Measurements from ENCODE around the gene MYCBP2. TPM values are rescaled to one million over a fixed set of nuclear protein-coding genes. Genes with fewer than 3 reads are reported as not detected.
A peak's percentile ranks its signal among the peaks of the same experiment; 100 is the strongest.

Gene MYCBP2, protein sequence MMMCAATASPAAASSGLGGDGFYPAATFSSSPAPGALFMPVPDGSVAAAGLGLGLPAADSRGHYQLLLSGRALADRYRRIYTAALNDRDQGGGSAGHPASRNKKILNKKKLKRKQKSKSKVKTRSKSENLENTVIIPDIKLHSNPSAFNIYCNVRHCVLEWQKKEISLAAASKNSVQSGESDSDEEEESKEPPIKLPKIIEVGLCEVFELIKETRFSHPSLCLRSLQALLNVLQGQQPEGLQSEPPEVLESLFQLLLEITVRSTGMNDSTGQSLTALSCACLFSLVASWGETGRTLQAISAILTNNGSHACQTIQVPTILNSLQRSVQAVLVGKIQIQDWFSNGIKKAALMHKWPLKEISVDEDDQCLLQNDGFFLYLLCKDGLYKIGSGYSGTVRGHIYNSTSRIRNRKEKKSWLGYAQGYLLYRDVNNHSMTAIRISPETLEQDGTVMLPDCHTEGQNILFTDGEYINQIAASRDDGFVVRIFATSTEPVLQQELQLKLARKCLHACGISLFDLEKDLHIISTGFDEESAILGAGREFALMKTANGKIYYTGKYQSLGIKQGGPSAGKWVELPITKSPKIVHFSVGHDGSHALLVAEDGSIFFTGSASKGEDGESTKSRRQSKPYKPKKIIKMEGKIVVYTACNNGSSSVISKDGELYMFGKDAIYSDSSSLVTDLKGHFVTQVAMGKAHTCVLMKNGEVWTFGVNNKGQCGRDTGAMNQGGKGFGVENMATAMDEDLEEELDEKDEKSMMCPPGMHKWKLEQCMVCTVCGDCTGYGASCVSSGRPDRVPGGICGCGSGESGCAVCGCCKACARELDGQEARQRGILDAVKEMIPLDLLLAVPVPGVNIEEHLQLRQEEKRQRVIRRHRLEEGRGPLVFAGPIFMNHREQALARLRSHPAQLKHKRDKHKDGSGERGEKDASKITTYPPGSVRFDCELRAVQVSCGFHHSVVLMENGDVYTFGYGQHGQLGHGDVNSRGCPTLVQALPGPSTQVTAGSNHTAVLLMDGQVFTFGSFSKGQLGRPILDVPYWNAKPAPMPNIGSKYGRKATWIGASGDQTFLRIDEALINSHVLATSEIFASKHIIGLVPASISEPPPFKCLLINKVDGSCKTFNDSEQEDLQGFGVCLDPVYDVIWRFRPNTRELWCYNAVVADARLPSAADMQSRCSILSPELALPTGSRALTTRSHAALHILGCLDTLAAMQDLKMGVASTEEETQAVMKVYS (N-terminal part only)
- total RNA-seq = 100 to 1,000 TPM; 108 to 135 TPM

DNA sequence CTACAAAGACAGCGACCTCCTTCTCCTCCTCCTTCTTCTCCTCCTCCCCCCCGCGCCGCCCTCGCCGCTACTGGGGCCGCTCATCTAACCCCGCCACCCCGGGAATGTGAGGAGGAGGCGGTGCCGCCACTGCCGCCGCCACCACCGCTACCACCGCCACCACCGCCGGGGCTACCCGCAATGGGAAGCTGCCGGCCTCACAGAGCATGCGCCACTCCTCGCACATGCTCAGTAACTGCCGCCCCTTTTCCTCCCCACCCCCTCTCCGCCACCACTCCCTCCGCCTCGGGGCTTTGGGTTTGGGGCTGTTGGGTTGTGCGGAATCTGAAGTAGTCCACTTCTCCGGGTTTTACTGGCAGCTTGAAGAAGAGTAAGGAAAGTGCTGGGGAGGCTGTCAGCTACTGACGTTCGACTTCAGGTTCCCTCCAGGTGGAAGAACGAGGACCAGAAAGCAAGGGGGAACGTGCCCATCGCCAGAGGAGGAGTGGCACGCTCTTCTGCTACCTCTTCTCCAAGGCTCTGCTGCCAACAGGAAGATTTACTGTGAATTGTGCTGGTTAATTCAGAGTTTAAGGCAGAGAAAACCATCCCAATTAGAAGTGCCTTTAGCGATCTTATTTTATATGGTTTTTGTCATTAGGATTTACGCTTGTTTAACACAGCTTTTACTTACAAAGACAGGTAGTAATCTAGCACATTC lies at the start of gene MYCBP2:
Gene MYCBP2, minus strand, starts transcription at position 190 of the 700 bp plus-strand sequence. CDS start 319 bp downstream, outside the sequence.
- Mint-ChIP-seq H3K36me3 (peaks cover 9% of the 10 kb centered on the region), H3K9me3 (peaks cover 3% of the 10 kb centered on the region), H3K4me1 (ENCODE audit: low read depth in 2 of 2) (peaks cover 58 to 76% of the 10 kb centered on the region in 2 donors), H3K27ac (peak within 1 kb of the TSS; percentile 90 to 95), H3K4me3 (peak within 1 kb of the TSS; percentile 94), H3K27me3 (no peaks in the 10 kb centered on the region)
- peak; percentile 84 to 90 for ATAC-seq
- DNase-seq (ENCODE audit: low spot score) = peak; percentile 97

DNA sequence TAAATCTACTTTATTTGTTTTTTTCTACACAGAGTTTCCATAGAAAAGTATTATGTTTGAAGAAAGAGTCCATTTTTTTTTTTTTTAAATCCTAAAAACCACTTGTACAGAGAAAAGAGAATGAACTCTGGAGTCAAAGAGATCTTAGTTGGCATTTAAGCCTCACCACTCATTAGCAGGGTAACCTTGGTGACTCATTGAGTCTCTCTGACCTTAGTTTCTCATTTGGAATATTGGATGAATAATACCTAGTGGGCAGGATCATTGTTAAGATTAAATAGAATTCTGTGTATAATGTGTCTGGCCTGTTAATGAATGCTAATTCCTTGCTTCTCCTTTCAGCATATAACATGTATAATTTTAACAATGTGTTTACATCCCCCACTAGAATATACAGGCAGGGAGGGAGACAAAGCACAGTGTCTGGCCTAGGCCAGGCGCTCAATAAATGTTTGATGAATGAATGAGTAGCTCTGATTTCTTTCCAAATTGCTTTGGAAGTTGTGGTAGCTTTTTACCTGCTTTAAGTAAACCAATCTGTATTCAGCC lies 48.7 kb upstream of the MYCBP2 start:
- Mint-ChIP-seq H3K27me3 (peaks cover 0 to 2% of the 10 kb centered on the region in 2 donors), H3K4me1 (ENCODE audit: low read depth in 2 of 2) (no peaks in the 10 kb centered on the region), H3K4me3 (no peak overlapping the region), H3K36me3 (no peaks in the 10 kb centered on the region), H3K9me3 (peaks cover 3% of the 10 kb centered on the region), H3K27ac (no peak overlapping the region)
- ATAC-seq = no peak
- DNase-seq (ENCODE audit: low spot score) = no peak

DNA sequence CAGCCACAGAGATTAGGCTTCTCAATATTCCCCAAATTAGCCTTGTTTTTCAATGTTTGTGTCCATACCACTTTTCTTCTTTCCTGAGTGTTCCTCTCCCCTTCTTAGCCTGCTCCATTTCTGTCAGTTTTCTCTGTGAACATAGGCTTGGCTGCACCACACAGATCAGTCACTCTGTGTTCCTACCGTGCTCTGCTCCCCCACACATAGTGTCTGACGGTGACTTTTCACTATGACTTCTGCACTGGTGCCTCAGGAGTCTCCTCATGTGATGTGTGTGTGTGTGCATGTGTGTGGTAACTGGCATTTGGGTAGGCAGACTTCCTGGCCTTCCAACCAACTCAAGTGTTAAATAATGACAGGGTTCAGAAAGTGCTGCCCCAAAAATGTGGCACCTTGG lies 47.9 kb upstream of the MYCBP2 start:
- Mint-ChIP-seq H3K27ac (no peak overlapping the region), H3K4me3 (no peak overlapping the region), H3K9me3 (peaks cover 3% of the 10 kb centered on the region), H3K27me3 (peaks cover 0 to 2% of the 10 kb centered on the region in 2 donors), H3K36me3 (no peaks in the 10 kb centered on the region), H3K4me1 (ENCODE audit: low read depth in 2 of 2) (no peaks in the 10 kb centered on the region)
- ATAC-seq (no peak), DNase-seq (ENCODE audit: low spot score) (no peak)

DNA sequence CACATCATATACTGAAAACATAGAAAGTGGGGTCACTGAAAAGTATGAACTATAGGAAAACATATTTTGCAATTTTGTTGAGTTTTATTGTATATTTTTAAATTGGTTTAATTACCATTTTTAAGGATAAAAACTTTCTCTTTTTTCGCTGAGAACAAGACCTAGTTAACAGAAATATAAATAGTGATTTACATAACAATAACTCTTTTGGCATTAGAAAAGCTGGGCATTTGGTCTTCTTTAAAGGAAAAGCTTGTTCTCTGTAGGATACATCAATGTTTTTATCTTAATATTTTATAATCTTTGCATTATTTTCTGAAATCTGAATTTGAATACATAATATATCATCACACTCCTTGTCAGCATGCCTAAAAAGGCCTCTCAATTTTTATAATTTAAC lies 47.4 kb upstream of the MYCBP2 start:
- DNase-seq (ENCODE audit: low spot score) (no peak), ATAC-seq (no peak)
- no peak overlapping the region for H3K27ac Mint-ChIP-seq
- peaks cover 0 to 2% of the 10 kb centered on the region in 2 donors for H3K27me3 Mint-ChIP-seq
- H3K4me1 Mint-ChIP-seq (ENCODE audit: low read depth in 2 of 2) = no peaks in the 10 kb centered on the region
- H3K4me3 Mint-ChIP-seq = no peak overlapping the region
- no peaks in the 10 kb centered on the region for H3K36me3 Mint-ChIP-seq
- H3K9me3 Mint-ChIP-seq = peaks cover 3% of the 10 kb centered on the region

DNA sequence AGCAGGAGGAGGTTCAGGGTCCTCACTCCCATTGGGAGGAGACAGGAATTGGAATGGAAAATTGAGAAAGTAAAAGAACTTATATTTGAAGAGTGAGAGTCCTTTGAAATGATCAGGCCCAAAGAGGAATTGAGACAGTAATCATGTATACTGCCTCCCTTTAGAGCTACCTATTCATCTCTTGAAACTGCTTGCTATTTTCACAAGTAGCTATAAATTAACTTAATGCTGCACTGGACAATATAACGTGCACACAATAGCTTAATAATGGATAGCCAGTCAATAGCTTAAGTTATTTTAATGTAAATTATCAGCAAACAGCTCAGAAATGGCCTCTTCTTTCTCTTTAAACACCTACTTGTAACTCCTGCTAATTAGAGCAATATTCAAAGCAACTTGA lies 46.6 kb upstream of the MYCBP2 start:
- H3K36me3 Mint-ChIP-seq = no peaks in the 10 kb centered on the region
- H3K27ac Mint-ChIP-seq = no peak overlapping the region
- H3K4me3 Mint-ChIP-seq = no peak overlapping the region
- DNase-seq (ENCODE audit: low spot score) (no peak), ATAC-seq (no peak)
- H3K4me1 Mint-ChIP-seq (ENCODE audit: low read depth in 2 of 2) = no peaks in the 10 kb centered on the region
- H3K9me3 Mint-ChIP-seq = peaks cover 3% of the 10 kb centered on the region
- peaks cover 0 to 2% of the 10 kb centered on the region in 2 donors for H3K27me3 Mint-ChIP-seq

DNA sequence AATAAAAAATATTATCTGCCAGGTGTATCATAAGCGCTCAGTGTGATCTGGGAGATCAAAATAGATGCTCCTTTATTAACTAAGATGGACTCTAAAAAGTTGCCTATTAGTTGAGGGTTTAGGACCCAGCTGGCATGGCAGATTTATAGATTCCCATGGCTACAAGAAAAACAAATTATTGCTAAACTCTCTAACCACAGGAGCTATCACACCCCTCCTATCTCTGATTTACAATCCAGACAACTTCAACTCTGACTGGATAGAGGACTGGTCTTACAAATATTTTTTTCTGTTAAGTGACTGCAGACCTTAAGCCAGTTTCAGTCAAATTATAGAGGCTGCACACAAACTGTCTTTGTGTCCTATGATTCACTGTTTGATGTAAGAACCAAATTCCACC lies 45.4 kb upstream of the MYCBP2 start:
- Mint-ChIP-seq H3K27me3 (peaks cover 0 to 11% of the 10 kb centered on the region in 2 donors), H3K9me3 (peaks cover 3% of the 10 kb centered on the region), H3K4me3 (no peak overlapping the region), H3K4me1 (ENCODE audit: low read depth in 2 of 2) (no peaks in the 10 kb centered on the region), H3K36me3 (no peaks in the 10 kb centered on the region), H3K27ac (no peak overlapping the region)
- DNase-seq (ENCODE audit: low spot score) = no peak
- no peak for ATAC-seq

DNA sequence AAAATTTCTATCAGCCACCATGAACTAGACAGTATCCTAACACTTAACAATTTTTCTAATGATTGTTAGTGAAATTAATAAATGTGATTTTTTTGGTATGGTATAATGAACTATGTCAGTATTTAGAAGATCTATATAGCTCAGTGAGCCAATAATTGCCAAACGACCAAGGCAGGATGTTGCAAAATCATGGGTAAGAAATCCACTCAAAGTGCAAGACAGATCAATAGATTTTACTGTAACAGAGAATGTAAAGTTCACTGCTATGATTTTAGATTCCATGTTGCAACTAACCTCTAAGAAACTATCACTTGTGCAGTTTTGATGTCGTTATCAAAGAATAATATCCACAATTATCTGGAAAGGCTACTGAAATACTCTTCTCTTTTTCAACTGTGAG lies 44.0 kb upstream of the MYCBP2 start:
- DNase-seq (ENCODE audit: low spot score) (no peak), ATAC-seq (no peak)
- H3K4me3 Mint-ChIP-seq = no peak overlapping the region
- H3K27me3 Mint-ChIP-seq = peaks cover 0 to 16% of the 10 kb centered on the region in 2 donors
- no peaks in the 10 kb centered on the region for H3K36me3 Mint-ChIP-seq
- H3K4me1 Mint-ChIP-seq (ENCODE audit: low read depth in 2 of 2) = no peaks in the 10 kb centered on the region
- H3K9me3 Mint-ChIP-seq = peaks cover 3% of the 10 kb centered on the region
- no peak overlapping the region for H3K27ac Mint-ChIP-seq

DNA sequence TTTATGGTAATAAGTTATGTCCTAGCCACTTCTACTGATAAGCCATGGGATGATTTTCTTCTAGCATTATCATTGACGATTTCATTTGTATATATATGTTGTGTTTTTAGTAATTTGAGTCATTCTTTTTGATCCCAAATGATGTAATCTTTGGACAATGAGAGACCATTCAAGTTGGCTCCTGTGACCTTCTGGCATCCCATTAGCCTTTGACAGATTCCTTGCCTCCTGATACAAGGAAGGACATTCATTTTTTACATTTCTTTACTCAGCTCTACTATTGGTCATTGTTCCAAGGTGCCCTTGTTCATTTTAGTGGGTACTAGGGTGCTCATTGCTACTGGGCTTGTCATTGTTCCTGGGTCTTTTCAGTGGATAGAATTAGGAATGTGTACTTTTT lies 35.3 kb upstream of the MYCBP2 start:
- H3K27ac Mint-ChIP-seq = no peak overlapping the region
- ATAC-seq (no peak), DNase-seq (ENCODE audit: low spot score) (no peak)
- H3K4me1 Mint-ChIP-seq (ENCODE audit: low read depth in 2 of 2) = no peaks in the 10 kb centered on the region
- no peak overlapping the region for H3K4me3 Mint-ChIP-seq
- no peaks in the 10 kb centered on the region for H3K9me3 Mint-ChIP-seq
- peaks cover 0 to 9% of the 10 kb centered on the region in 2 donors for H3K27me3 Mint-ChIP-seq
- no peaks in the 10 kb centered on the region for H3K36me3 Mint-ChIP-seq

DNA sequence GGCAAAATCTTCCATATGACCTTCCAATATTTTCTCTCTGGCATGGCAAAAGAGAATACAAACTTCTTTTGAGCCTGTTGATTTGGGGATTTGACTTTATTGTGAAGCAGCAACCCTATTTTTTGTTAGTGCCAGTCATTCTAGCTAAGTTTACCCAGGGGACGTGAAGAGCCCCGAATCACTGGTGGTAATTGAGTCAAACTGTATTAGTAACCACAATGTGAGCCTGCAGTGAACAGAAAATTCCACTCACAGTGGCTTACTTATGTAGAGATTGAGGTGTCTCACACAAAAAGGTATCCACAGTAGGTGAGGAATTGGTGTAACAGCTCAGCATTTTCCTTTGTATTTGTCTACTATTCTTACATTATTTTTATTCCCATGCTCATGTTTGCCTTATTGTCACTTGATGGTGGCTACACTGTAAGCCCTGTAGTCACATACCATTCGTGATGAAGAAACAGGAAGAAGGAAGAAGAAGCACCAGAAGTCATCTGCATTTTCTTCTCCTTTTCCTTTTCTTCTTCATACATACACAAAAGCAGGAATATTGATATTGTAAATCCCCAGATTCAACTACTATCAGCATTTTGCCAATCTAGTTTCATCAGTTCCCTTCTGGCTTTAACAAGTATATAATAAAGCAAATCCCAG lies 33.3 kb upstream of the MYCBP2 start:
- Mint-ChIP-seq H3K4me1 (ENCODE audit: low read depth in 2 of 2) (no peaks in the 10 kb centered on the region), H3K4me3 (no peak overlapping the region)
- no peak for ATAC-seq

DNA sequence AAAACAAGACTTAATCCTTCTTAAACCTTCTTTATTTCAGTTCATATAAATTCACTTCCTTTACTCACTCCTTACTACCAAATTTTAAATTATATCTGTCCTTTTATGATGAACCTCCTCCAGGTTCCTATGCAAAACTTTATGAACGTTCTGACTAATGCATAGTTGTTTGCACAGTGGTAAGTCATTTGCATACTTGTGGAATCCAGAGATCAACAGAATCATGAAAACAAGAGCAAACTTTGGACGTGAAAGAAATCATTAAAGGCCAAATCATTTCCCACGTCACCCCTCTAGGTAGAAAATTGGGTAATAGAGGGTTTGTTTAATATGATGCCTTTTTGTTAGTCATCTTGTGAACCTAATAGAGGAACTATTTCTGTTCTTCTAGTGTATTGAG lies 32.3 kb upstream of the MYCBP2 start:
- Mint-ChIP-seq H3K36me3 (no peaks in the 10 kb centered on the region), H3K27ac (no peak overlapping the region), H3K4me3 (no peak overlapping the region), H3K4me1 (ENCODE audit: low read depth in 2 of 2) (peaks cover under 1 to 1% of the 10 kb centered on the region in 2 donors), H3K9me3 (no peaks in the 10 kb centered on the region), H3K27me3 (no peaks in the 10 kb centered on the region)
- ATAC-seq = no peak
- DNase-seq (ENCODE audit: low spot score) = no peak

More for the DNA sequence above, 33.3 kb upstream of the MYCBP2 start:
- Mint-ChIP-seq H3K27me3 (peaks cover 0 to 4% of the 10 kb centered on the region in 2 donors), H3K9me3 (no peaks in the 10 kb centered on the region), H3K36me3 (no peaks in the 10 kb centered on the region), H3K27ac (no peak overlapping the region)
- no peak for DNase-seq (ENCODE audit: low spot score)

DNA sequence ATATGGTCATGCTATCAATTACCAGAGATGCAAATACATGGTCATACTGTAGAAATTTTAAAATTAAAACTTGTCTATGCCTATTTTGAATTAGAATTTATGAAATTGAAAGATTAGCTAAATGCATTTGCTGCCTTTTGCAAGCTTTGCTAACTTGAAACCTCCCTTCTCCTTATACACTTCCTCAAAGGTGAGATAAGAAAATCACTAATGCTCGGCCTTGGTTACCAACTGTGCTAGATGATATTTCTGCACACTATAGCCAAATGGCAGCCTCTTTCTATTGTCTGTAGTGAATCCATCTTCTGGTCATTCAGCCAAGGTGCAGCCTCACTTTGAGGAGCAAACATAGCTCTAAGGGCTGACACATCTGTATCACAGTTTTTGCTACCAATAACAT lies 31.1 kb upstream of the MYCBP2 start:
- ATAC-seq = no peak
- Mint-ChIP-seq H3K4me3 (no peak overlapping the region), H3K9me3 (no peaks in the 10 kb centered on the region), H3K27me3 (no peaks in the 10 kb centered on the region), H3K36me3 (no peaks in the 10 kb centered on the region), H3K27ac (no peak overlapping the region), H3K4me1 (ENCODE audit: low read depth in 2 of 2) (peaks cover 6 to 7% of the 10 kb centered on the region in 2 donors)
- DNase-seq (ENCODE audit: low spot score) = no peak

DNA sequence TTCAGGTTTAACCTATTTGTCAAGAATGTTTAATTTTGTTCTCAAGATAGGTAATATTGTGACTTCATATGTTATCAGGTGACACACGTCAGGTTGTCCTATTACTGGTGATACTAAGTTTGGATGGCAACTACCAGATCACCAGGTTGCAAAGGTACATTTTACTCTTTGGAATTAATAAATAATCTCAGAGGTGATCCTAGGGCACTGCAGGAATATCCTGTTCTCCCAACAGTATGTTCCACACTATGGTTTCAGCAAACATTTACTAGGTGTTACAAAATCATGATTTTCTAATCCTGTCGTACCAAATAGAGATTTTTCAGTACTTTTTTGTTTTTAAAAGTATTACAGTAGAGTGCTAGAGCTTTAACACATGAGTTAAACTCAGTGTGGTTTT lies 29.3 kb upstream of the MYCBP2 start:
- no peak overlapping the region for H3K27ac Mint-ChIP-seq
- peaks cover 7% of the 10 kb centered on the region in 2 donors for H3K4me1 Mint-ChIP-seq (ENCODE audit: low read depth in 2 of 2)
- no peak for ATAC-seq
- H3K27me3 Mint-ChIP-seq = peaks cover 0 to under 1% of the 10 kb centered on the region in 2 donors
- H3K9me3 Mint-ChIP-seq = no peaks in the 10 kb centered on the region
- DNase-seq (ENCODE audit: low spot score) = no peak
- H3K36me3 Mint-ChIP-seq = no peaks in the 10 kb centered on the region
- no peak overlapping the region for H3K4me3 Mint-ChIP-seq

Measured in natural killer cell treated with Interleukin-12 subunit alpha and Interleukin-12 subunit beta and Interleukin-15 and Interleukin-18, amount 100 ng/mL, for 72 hours (primary cell).